PC-9 (cell line): Measurements from ENCODE around the gene PPP2R5C.

ENCODE experiments used
- CTCF ChIP-seq: fragments of 200-600 bp; sonication (generic); conservative IDR thresholded peaks from 2 replicates; pipeline ENCODE4 v1.6.1; 2017; ENCODE audit warnings: mixed run types, antibody characterized with exemption, mild to moderate bottlenecking, moderate library complexity
- EZH2 ChIP-seq: fragments of 200-600 bp; sonication (generic); IDR thresholded peaks from 2 replicates; pipeline ENCODE4 v1.8.0; 2017; ENCODE audit warnings: antibody characterized with exemption, low read depth

DNA sequence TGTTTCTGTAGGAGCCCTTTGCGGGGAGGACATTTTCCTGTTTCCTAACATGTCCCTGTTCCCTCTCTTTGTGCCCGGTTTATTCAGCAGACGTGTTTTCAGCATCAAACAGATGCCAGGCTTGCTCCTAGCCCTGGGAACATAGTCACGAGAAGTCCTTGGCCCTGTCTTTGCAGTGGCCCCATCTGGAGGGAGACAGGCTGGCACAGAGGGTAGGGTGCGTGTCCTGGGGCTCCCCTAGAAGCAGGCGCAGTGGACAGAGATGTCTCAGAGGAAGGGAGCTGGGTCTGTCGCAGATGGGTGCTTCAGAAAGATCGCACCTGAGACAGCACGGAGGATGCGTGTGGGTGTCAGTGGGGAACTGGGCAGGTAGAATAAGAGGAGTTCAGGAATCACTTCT is 127.9 kb downstream of the PPP2R5C start:
- TF ChIP-seq EZH2 (no peak), CTCF (no peak)
